HG03565 (cell line): ENCODE results near the gene B2M.
"Not testable (repeated sequence)": the region's sequence is repeated elsewhere in the genome, so short reads cannot be mapped to it uniquely, and the experiment has no call there.

ENCODE experiments used
- ATAC-seq: cut with Tn5 transposase; IDR thresholded peaks from one replicate; pipeline ENCODE4 v1.9.1; 2021; ENCODE audit warnings: mild to moderate bottlenecking, moderate library complexity; ENCODE audit not compliant: unreplicated experiment

The B2M gene

GRCh38 chr15:44720460-44721176 lies 9.3 kb downstream of the B2M start:
- no peak for ATAC-seq

- no peak for ATAC-seq
Observed at GRCh38 chr15:44722011-44722410, 10.7 kb downstream of the B2M start.

GRCh38 chr15:44726136-44726535 lies 14.8 kb downstream of the B2M start:
- no peak for ATAC-seq

DNA sequence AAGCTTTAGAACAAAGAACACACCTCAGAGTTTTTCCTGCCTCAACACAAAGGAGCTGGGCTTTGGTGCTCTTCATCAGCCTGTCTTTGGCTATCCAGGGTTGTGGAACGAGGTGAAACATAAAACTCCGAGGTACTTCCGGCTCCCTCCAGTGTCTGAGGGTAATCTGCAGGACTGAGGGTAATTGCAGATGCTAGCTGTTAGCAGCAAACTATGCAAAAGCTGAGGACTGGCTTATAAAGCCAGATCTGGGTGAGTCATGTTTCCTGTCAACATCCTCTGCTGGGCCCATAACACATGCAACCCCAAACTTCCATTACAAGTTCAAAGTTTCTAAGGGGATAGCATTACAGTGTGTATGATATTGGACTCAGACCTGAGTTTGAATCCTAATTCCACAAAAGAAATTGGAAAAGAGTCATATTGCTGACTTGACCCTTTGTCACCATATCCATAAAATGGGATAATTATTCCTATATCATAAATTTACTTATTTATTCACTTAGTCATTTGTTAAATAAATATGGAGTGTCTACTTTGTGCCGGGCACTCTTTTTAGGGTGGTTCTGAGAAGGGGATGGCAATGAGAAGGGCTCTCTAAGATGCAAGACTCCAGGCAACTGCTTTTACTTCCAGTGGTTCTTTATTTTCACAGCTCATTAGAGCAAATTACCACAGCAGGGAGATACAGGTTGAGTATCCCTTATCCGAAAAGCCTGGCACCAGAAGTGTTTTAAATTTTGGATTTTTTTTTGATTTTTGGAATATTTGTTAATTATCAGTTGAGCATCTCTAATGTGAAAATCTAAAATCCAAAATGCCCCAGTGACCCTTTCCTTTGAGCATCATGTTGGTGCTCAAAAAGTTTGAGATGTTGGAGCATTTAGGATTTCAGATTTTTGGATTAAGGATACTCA lies 15.5 kb downstream of the B2M start:
- no peak for ATAC-seq

DNA sequence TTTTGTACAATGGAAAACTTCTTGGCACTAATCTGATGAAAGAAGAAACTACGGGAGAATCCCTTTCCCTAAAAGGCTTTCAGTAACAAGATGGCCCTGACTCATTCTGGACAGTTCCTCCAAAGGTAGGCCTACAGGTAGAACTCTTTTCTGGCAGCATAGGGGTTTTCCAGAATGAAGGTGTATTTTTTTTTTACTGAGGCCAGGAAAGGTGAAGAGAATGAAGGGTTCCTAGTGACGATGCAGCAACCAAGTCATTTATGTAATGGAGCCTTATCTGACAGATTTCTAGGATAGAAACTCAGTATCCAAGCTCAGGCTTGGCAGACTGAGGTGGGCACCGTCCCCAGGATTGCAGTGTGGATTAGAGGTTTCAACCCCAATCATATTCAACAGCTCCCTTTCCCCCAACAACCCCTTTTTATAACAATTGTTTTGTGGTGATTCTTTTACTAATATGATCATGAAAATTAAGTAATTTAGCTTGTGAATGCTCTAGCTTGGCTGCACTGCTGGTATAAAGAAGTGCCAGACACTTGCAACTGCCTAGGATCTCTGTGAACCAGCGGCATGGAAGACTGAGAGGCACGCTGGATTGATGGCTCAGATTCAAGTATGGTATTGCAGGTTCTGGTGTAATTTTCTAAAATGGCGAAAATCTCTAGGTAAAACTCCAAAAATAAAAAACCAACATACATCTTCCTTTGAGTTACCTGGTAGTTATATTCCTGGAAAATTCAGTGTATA lies 16.3 kb downstream of the B2M start:
- ATAC-seq: no peak

DNA sequence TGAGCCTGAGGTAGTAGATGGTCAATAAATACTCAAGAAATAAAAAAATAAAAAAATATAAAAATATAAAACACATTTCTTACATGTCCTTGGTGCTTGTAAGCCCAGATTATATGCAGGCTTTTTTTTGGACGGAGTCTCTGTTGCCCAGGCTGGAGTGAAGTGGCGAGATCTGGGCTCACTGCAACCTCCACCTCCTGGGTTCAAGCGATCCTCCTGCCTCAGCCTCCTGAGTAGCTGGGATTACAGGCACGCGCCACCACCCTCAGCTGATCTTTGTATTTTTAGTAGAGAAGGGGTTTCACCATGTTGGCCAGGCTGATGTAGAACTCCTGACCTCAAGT lies 16.9 kb downstream of the B2M start:
- ATAC-seq: not testable (repeated sequence)

DNA sequence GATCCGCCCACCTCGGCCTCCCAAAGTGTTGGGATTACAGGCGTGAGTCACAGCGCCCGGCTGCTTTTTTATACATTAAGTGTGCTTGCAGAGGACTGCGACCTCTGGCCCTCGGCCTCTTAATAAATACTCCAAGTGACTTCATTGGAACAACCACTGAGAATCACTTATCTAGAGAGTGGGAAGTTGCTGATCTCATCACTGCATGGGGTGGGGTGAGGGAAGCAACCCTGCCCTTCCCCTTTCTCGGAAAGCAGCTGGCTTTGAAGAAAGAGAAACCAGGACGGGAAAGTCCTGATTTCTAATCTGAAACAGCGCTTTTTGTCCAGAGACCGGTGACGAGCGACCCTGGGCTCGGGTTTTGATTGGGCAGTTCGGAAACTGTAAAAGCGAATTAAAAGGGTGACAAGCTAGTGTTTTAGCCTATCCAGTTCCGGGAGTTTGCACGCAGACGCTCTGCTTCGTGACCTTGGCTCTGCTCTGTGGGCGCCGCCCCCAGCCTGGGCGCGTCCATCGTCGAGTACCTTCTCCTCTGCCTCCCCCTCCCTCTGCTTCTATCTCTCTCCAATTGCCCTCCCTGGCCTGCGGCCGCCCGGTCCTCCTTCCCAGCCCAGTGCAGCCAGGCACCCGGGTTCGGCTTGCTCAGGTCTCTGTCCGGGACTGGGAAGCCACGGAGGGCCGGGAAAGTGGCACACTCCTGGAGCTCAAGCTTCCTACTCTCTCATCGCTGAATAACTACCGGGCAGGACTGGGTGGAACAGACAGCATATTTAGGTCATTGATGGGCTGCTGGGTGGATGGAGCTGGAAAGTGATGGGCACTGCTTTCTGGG lies 17.5 kb downstream of the B2M start:
- peak; percentile 69 for ATAC-seq

- no peak for ATAC-seq
Observed at GRCh38 chr15:44729408-44730127, 18.3 kb downstream of the B2M start.

- ATAC-seq: no peak
Observed at GRCh38 chr15:44734839-44735481, 23.6 kb downstream of the B2M start.

DNA sequence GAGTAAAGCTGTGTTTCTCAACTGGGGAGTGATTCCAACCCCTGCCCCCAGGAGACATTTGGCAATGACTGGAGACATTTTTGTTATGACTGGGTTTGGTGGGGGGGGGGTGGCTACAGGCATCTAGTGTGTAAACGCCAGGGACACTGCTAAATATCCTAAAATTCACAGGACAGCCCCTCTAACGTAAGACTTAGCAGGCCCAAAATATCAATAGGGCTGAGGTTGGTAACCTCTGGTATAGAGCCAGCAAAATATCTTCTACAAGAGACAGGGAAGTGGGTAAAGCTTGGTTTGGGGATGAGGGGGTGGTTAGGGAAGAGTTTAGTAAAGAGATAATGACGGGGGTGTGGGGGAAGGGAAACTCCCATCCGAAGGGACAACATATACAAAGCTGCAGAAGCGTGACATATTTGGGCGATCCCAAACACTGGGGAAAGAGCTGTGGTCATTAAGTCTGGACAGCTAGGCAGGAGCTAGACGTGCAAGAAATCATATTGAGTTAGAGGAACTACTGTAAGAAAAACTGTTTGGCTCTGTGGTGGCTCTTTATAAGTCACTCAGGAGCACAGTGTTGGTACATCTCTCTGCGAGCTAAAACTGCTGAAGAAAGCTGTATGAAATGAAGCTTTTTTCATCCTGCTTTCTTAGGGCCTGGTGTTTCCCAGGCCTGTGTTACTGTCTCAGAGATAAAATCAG lies 24.3 kb downstream of the B2M start:
- ATAC-seq: no peak

- ATAC-seq: no peak
Observed at GRCh38 chr15:44736181-44736765, 25.0 kb downstream of the B2M start, which contains the start of gene TRIM69. Gene TRIM69 (plus strand): TSS chr15:44736528. CDS start chr15:44736705, 177 bp downstream.

- ATAC-seq: no peak
Observed at GRCh38 chr15:44738340-44738984, 27.1 kb downstream of the B2M start.

- not testable (repeated sequence) for ATAC-seq
Observed at GRCh38 chr15:44739222-44739847, 28.0 kb downstream of the B2M start.

DNA sequence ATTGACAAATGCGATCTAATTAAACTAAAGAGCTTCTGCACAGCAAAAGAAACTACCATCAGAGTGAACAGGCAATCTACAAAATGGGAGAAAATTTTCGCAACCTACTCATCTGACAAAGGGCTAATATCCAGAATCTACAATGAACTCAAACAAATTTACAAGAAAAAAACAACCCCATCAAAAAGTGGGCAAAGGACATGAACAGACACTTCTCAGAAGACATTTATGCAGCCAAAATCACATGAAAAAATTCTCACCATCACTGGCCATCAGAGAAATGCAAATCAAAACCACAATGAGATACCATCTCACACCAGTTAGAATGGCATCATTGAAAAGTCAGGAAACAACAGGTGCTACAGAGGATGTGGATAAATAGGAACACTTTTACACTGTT lies 32.1 kb downstream of the B2M start:
- ATAC-seq: not testable (repeated sequence)

DNA sequence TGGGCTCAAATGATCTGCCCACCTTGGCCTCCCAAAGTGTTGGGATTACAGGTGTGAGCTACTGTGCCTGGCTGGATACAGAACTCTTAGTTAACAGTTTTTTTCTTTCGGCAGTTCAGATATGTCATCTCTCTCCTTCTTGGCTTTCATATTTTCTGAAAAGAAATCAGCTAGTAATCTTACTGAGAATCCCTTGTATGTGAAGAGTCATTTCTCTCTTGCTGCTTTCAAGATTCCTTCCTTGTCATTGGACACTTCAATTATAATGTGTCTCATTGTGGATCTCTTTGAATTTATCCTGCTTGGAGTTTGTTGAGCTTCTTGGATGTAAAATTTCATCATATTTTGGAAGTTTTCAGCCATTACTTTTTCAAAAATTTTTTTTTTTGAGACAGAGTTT lies 42.0 kb downstream of the B2M start:
- no peak for ATAC-seq

GRCh38 chr15:44763187-44763586 lies 51.9 kb downstream of the B2M start:
- ATAC-seq: no peak

DNA sequence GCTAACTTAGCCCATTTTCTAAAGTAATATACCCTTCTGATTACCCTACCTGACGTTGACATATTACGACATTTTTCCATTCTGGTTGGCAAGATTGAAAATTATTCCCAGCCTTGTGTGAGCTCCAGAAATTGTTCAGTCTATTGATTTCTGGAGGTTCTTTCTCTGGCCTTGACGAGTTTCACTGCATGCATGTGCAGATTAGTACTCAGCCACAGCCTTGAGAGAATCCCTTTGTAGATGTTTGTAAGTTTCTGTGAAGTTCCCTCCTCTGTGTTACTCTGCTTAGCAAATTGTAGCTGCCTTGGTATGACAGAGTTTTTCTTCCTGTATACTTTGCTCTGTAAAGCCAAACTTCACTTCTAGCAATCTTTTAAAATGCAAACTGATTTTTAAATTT lies 52.5 kb downstream of the B2M start:
- ATAC-seq: no peak
